OCI-LY1 (cell line): ENCODE results near the gene CACNG5.

Source experiments
- EZH2 ChIP-seq: fragments of 200-600 bp; sonication (generic), shearing (Covaris generic); IDR thresholded peaks from 2 replicates; pipeline ENCODE4 v1.8.0; 2017; ENCODE audit warnings: borderline replicate concordance, mixed run types, mild to moderate bottlenecking, antibody characterized with exemption, low read length, moderate library complexity, mixed read lengths
- TF ChIP-seq, protein P1 (sequence below): fragments of 200-600 bp; sonication (generic), shearing (Covaris generic); IDR thresholded peaks from 2 replicates; pipeline ENCODE4 v1.5.1; 2017; ENCODE audit warnings: mild to moderate bottlenecking, antibody characterized with exemption, low read length, moderate library complexity, mixed read lengths

- TF ChIP-seq, protein P1, sequence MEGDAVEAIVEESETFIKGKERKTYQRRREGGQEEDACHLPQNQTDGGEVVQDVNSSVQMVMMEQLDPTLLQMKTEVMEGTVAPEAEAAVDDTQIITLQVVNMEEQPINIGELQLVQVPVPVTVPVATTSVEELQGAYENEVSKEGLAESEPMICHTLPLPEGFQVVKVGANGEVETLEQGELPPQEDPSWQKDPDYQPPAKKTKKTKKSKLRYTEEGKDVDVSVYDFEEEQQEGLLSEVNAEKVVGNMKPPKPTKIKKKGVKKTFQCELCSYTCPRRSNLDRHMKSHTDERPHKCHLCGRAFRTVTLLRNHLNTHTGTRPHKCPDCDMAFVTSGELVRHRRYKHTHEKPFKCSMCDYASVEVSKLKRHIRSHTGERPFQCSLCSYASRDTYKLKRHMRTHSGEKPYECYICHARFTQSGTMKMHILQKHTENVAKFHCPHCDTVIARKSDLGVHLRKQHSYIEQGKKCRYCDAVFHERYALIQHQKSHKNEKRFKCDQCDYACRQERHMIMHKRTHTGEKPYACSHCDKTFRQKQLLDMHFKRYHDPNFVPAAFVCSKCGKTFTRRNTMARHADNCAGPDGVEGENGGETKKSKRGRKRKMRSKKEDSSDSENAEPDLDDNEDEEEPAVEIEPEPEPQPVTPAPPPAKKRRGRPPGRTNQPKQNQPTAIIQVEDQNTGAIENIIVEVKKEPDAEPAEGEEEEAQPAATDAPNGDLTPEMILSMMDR = no peak
- TF ChIP-seq EZH2 = no peak
Observed at GRCh38 chr17:66859353-66859752, 24.4 kb downstream of the CACNG5 start.
